ENCODE data around the gene MAP6. TPM values are rescaled to one million over a fixed set of nuclear protein-coding genes. Genes with fewer than 3 reads are reported as not detected.

Gene MAP6
- 1.5 to 1.9 TPM (median 1.8 TPM) in 5 replicates for total RNA-seq (2022; extraction: Qiagen RNA extraction)

DNA sequence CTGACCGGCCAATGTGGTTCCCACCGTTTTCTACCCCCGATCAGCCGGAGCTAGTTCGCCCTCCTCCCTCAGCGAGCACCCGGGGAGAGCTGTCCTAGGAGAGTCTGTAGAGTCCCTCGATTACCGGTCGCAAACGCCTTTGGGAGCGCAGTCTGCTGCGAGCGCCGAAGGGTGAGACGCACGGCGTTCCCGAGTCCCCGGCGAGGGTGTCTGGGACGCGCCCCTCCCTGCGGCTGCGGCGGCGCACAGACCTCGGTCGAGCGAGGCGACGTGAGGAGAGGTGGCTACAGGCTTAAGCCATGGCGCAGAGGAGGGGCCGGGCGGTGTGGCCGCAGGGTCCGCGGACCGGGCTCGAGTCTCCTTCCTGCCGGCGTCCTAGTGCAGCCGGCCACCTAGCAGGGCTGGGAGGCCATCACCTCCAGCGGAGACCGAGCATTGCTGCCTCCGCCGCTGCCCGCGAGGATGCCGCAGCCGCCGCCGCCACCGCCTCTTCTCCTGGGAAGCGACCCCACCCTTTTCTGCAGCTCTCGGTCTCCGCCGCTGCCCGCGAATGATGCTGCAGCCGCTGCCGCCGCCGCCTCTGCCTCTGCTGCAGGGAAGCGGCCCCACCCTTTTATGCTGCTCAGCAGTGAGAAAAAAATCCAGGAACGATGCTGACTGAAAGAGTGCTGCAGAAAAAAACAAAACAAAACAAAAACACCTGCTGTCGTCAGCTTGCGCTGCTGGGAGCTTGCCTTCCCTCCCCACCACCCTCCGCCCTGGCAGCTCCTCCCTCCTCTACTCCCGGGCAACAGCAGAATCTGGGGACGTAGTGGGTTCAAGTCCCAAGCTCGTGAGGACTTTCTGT lies at the start of gene MAP6:
Gene MAP6 (minus strand): TSS at position 588 of the 847 bp plus-strand sequence. CDS start 669 bp downstream, outside the sequence.

DNA sequence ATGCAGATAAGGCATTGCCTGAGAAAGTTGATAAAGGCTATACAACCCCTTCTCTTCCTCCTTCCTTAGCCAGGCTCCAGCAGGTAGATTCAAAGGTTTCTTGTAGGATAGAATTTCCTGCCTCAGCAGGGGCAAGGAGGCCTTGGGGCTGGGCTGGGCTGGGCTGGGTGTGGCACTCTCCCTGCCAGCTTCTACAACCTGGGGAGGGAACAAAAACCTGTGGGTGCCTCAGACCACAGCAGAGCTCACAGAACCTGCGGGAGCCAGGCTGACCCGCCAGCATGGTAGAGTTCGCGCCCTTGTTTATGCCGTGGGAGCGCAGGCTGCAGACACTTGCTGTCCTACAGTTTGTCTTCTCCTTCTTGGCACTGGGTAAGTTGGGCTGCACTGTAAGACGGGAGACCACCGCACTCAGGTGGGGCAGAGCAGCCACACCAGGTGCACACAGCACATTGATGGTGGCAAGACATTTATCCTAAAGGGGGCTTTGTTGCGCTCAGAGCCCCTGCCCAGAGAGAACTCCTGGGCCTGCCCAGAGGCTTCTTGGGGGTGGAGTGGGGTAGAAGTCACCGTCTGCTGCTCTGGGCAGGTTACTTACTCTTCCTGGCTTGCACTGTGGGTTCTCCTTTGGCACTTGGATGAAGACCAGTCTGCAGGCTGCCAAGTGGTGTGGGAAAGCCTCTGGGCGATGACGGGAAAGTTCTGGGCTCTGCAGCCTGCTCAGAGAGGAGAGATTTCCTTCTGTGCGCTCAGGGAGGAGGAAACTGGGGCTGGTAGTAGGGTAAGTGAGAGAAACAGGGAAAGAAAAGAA lies 49.0 kb upstream of the MAP6 start, which contains the start of gene MOGAT2:
Gene MOGAT2 (plus strand): TSS at position 231 of the 811 bp plus-strand sequence. CDS start 51 bp downstream, at position 282.

DNA sequence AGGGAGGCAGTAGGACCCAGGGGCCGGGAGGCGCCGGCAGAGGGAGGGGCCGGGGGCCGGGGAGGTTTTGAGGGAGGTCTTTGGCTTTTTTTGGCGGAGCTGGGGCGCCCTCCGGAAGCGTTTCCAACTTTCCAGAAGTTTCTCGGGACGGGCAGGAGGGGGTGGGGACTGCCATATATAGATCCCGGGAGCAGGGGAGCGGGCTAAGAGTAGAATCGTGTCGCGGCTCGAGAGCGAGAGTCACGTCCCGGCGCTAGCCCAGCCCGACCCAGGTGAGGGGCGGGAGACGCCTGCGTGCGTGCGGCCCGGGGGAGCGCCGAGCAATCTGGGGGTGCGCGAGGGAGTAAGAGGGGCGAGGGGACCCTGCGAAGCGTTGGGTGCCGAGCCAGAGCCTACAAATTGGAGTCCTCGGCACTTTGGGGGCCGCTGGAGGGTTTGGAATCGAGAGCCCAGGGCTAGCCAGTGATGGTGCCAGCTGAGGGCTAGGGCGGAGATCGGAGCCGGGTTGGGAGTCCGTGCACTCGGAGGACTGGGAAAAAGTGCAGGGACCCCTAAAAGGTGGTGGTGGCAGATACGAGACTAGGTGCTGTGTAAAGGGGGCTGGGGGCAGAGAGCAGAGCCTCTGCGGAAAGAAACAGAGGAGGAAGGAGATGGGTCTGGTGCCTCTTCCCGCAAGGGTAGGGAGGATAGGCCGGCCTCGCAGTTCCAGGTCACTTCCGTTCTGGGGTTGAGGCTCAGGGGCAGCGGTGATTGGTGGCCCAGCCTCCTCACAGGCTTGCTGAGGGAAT lies 106.6 kb downstream of the MAP6 start, which contains the start of gene SERPINH1:
Gene SERPINH1 (plus strand): TSS at position 206 of the 788 bp plus-strand sequence. CDS start 4,097 bp downstream, outside the sequence.

Other genes with a start within 250 kb of the MAP6 start
- 0.63 to 1.5 TPM (median 1.3 TPM) in 5 replicates for gene KLHL35, start 235.8 kb downstream of the MAP6 start, total RNA-seq (2022; extraction: Qiagen RNA extraction)
- 10.0 to 14.9 TPM (median 13.0 TPM) in 5 replicates for gene GDPD5, start 143.1 kb downstream of the MAP6 start, total RNA-seq (2022; extraction: Qiagen RNA extraction)
- 65.1 to 94.8 TPM (median 90.6 TPM) in 5 replicates for gene SERPINH1, start 106.8 kb downstream of the MAP6 start, total RNA-seq (2022; extraction: Qiagen RNA extraction)
- not detected in 5 replicates for gene MOGAT2, start 48.8 kb upstream of the MAP6 start, total RNA-seq (2022; extraction: Qiagen RNA extraction)
- 1.2 to 2.2 TPM (median 2.0 TPM) in 5 replicates for gene DGAT2, start 99.7 kb upstream of the MAP6 start, total RNA-seq (2022; extraction: Qiagen RNA extraction)
- 10.1 to 12.4 TPM (median 10.4 TPM) in 5 replicates for gene UVRAG, start 146.2 kb upstream of the MAP6 start, total RNA-seq (2022; extraction: Qiagen RNA extraction)

Measured in A549 treated with Mapracorat at 1 μM for 4 hours (cell line).